Effector CD4-positive, alpha-beta T cell (primary cell): ENCODE results near the gene AFM.

Experiments used
- DNase-seq: peaks from one replicate; pipeline ENCODE4 v3.0.0-alpha.2; 2020

Gene AFM

DNA sequence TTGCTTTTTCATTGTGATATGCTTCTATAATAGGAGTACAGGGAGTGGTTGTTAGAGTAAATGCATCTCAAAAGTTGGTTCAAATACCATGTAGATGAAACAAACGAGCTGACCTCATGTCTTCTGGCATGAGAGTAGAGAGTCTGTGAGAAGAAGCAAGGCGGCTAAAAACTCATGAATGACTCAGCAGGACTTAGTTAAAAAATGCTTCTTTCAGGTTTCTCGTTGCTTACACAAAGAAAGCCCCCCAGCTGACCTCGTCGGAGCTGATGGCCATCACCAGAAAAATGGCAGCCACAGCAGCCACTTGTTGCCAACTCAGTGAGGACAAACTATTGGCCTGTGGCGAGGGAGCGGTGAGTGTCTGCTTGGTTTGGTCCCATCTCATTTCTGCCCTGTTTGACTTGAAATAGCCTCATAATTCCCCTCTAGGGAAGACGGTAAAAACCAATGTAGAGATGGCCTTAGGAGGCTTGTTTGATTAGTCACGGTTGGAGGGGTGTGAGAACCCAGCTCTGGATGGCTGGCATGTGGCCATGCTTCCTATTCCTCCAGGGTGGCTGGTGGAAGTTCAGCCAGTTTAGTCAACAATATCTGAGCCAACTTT is 31.0 kb upstream of the AFM start:
- DNase-seq, result no peak

DNA sequence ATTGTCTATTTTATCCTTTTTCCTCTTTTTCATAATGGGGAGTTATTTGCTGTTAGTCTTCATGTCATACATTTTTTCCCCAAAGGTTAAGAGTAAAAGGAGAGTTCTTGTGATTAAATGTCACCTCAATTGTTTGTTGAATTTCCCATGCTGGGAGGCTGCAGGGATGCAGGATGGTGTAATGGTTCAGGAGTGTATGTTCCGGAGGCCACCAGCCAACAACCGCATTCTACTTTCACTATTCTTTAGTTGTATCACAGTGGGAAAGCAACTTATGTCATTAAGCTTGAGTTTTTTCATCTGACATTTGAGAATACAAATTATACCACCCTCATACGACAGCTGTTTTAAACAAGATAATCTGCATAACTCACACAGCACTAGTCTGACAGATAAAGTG is 30.1 kb upstream of the AFM start:
- no peak for DNase-seq

- no peak for DNase-seq
These were observed 29.4 kb upstream of the AFM start for GRCh38 chr4:73451981-73452747.

- no peak for DNase-seq
These were observed 28.4 kb upstream of the AFM start for GRCh38 chr4:73452953-73453700.

GRCh38 chr4:73453701-73454005 is 27.9 kb upstream of the AFM start:
- DNase-seq, result no peak

- no peak for DNase-seq
These were observed 26.6 kb upstream of the AFM start for GRCh38 chr4:73454920-73455319.

- DNase-seq, result no peak
These were observed 25.1 kb upstream of the AFM start for GRCh38 chr4:73456177-73457022.

- DNase-seq, result no peak
These were observed 23.1 kb upstream of the AFM start for GRCh38 chr4:73458184-73459047.

GRCh38 chr4:73459048-73459421 is 22.5 kb upstream of the AFM start:
- no peak for DNase-seq

GRCh38 chr4:73460913-73461522 is 20.5 kb upstream of the AFM start:
- no peak for DNase-seq

- no peak for DNase-seq
These were observed 13.4 kb upstream of the AFM start for GRCh38 chr4:73468170-73468569.

DNA sequence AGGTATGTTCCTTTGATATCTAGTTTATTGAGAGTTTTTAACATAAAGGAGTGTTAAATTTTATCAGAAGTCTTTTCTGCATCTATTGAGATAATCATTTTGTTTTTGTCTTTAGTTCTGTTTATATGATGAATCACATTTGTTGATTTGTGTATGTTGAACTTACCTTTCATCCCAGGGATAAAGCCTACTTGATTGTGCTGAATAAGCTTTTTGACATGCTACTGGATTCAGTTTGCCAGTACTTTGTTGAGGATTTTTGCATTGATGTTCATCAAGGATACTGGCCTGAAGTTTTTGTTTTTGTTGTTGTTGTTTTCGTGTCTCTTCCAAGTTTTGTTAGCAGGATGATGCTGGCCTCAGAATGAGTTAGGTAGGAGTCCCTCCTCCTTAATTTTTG is 10.8 kb upstream of the AFM start:
- no peak for DNase-seq

- no peak for DNase-seq
These were observed 4.4 kb upstream of the AFM start for GRCh38 chr4:73477176-73477575.

GRCh38 chr4:73479323-73479722 is 2.2 kb upstream of the AFM start:
- no peak for DNase-seq

DNA sequence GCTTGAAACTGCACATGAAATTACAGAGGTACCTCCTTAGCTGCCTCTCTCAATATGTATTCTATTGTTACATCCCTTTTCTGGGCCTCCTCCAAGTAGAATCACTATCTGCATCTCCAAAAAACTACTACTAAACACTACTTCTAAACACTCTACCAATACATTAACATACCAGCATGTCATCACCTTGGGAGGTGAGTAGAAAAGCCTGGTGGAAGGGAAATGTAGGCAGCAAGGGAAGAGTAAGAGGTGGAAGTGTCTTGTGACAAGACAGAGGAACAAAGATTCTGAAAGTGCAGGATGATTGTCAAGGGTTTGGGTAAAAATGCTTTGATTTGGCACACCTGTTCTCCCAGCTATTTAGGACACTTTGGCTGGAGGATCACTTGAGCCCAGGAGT is 3.5 kb downstream of the AFM start:
- DNase-seq, result no peak

DNA sequence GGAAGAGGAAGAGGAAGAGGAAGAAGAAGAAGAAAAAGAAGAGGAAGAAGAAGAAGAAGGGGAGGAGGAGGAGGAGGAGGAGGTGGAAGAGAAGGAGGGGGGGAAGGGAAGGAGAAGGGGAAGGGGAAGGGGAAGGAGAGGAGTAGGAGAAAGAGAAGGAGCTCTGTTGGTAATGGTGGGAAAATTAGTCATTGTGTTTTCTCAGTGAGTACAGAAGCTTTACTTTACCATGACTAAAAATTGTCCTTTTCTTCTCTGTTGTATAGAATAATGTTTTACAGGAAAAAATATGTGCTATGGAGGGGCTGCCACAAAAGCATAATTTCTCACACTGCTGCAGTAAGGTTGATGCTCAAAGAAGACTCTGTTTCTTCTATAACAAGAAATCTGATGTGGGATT is 4.1 kb downstream of the AFM start:
- DNase-seq, result no peak

- no peak for DNase-seq
These were observed 5.0 kb downstream of the AFM start for GRCh38 chr4:73486497-73486896.

GRCh38 chr4:73487233-73487632 is 5.7 kb downstream of the AFM start:
- DNase-seq, result no peak

DNA sequence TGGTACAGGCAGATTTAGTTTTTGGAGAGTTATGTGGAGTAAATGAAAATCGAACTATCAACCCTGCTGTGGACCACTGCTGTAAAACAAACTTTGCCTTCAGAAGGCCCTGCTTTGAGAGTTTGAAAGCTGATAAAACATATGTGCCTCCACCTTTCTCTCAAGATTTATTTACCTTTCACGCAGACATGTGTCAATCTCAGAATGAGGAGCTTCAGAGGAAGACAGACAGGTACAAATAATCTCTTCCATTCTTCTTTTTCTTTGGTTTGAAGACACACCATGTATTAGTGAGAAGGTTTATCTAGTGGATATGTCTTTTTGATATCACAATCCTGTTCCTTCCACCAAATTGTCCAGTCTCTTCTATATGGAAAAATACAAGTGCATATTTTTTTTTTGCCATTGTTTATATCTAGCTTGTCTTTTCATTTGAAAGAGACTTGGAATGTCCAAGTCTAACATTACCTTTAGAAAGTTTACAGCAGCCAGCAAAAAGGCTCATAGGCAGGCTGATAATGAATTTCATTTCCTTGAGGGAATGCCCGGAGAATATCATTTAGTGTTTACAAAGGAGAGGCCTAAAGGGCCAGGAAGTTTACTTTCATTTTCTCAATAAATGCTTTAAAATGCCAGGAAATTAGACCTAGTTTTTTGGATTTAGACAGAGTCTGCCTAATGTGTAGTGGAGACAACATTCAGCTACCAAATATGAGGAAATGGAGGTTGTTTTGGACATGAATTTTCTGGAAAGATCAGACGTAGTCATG is 18.6 kb downstream of the AFM start:
- no peak for DNase-seq

- no peak for DNase-seq
These were observed 20.2 kb downstream of the AFM start for GRCh38 chr4:73501664-73502265.

GRCh38 chr4:73505567-73505966 is 24.0 kb downstream of the AFM start:
- DNase-seq, result no peak
